Neural cell (in vitro differentiated cells): ENCODE results near the gene MEF2D.

Experiments used
- CTCF ChIP-seq: fragments of 450-650 bp; IDR thresholded peaks from 2 replicates; pipeline ENCODE4 v1.5.1; 2014; ENCODE audit warnings: antibody characterized with exemption, mild to moderate bottlenecking, moderate library complexity; ENCODE audit not compliant: poor library complexity, severe bottlenecking
- POLR2AphosphoS5 ChIP-seq: IDR thresholded peaks from 2 replicates; pipeline ENCODE4 v1.6.1; 2012

- TF ChIP-seq CTCF, result no peak
- no peak for TF ChIP-seq POLR2AphosphoS5
These were observed 5.2 kb upstream of the MEF2D start for GRCh38 chr1:156505679-156506298.
